Stimulated activated CD4-positive, alpha-beta T cell treated with anti-CD3 and anti-CD28 coated beads, Interleukin-1b, Interleukin-23, amount 100 ng/mL, for 24 hours (primary cell): ENCODE data around the gene OR2D3.
"Not testable (repeated sequence)": the region's sequence is repeated elsewhere in the genome, so short reads cannot be mapped to it uniquely, and the experiment has no call there.

Source experiments
- DNase-seq, 4 experiments: peaks; one replicate each; pipeline ENCODE4 v3.0.0-alpha.2; 2020; ENCODE audit warnings: low read depth in 4 of 4, low spot score in 1 of 4

OR2D3 gene

DNA sequence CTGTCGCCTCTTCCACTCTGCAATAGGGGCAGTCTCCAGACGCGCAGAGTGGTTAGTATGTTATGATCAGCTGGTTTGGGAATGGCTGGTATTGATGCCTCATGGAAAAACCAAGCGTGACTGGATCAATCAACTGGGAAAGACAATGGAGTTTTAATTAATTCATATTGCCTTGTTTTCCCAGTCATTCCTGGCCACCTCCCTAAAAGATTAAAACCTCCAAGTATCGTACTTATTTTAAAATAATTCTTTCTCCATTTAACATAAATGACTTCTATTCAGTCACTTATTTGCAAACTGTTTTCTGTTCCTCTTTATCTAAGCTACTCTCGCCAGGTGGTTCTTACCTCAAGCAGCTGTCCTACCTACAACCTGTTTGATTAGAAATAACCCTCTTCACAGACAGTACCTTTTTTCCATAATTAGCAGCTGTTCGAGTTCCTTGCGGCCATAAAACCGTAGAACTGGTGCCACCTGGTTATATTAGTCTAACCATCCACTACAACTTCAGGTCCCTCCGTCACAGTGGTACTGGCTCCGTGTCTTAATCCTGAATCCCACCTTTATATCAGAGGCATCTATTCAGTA, 6.3 kb downstream of the OR2D3 start:
- no peak for DNase-seq

DNA sequence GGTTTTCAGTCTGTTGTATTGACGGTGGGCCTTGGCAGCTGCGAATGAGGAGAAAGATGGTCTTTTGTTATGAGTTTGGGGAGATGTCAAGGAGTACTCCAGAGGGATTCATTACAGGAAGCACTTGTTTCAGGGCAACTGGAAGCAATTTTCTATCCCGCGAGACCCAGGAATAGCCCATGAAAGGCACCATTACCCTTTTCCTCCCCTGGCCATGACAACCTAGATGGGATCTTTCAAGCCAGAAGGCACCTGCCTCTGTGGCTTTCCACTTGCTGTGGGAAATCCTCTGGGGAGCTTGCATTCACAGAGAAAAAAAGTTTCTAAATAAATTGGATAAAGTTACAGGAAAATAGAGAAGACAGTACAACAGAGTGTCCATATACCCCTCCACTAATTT, 8.1 kb downstream of the OR2D3 start:
- no peak for DNase-seq

DNA sequence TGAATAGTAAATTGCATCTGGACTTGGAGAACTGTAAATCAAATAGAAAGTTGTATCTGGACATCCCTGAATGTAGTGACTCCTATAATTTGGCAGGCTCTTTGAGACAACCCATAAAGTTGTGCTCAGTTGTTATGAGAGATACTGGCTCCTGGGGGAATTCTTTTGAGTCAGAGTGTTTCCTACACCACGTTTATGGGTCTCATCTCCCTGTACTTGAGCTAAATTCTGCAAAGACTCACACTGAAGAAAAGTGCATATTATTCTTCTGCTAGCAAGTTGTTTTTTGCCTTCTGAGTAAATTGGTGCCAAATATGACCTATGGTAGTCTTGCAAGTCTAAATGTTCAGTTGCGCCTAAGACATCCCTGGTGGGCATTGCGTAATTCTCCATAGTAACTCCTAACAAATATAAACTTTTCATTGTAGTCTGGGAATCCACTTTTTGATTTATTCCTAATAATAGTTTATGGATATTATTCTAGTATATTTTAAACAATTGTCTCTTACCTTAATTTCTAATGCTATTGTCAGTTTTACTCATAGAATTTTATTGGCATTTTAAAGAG, 10.4 kb downstream of the OR2D3 start:
- DNase-seq: no peak

DNA sequence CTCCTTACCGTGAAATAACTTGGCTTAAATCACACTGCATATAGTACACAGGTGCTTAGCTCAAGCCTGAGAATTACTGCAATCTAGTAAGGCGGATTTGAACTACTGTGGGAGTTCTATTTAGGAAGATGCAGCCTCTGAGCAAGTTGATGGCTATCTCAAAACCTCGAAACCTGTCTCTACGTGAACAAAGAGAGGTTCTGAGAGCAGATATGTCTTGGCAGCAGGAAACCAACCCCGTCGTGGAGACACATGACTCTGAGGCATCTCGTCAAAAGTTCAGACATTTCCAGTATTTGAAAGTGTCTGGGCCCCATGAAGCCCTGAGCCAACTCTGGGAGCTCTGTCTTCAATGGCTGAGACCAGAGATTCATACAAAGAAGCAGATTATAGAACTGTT, 11.3 kb downstream of the OR2D3 start:
- no peak for DNase-seq

DNA sequence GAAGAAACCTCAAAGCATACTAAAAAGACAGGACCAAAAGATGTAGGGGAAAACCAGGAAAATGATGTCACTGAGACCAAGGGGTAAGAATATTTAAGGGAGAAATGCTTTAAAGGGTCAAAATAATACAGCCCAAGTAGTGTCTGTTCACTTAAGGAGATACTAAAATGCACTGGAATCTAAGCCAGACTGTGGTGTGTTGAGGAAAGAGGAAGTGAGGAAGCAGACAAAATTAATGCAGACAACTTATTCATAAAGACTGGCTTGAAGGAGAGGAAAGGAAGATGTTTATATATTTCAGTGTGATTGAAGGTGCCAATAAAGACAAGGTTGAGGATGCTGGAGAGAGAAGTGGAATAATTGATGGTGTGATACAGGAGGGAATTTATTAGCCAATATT, 21.2 kb downstream of the OR2D3 start:
- DNase-seq: no peak

DNA sequence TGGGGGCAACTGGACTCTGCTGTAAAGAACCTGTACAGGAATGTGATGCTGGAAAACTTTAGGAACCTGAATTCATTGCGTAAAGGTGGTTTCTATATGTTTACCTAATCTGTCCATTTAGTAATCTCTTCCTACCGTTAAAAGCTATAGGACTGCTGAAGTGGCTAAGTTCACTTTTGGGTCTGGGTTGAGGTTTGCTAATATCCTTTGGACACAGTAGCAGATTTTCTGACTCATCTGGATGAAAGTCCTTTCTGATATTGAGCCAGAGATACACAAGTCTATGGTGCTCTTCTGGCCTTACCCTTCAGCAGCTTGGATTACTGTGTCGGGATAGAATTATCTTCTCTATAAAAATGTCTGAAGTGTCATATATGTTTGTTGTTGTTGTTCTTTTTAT, 22.3 kb downstream of the OR2D3 start:
- no peak for DNase-seq

DNA sequence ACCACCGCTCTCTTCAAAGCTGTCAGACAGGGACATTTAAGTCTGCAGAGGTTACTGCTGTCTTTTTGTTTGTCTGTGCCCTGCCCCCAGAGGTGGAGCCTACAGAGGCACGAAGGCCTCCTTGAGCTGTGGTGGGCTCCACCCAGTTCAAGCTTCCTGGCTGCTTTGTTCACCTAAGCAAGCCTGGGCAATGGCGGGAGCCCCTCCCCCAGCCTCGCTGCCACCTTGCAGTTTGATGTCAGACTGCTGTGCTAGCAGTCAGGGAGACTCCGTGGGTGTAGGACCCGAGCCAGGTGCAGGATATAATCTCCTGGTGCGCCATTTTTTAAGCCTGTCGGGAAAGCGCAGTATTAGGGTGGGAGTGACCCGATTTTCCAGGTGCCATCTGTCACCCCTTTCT, 33.4 kb downstream of the OR2D3 start:
- not testable (repeated sequence) for DNase-seq

DNA sequence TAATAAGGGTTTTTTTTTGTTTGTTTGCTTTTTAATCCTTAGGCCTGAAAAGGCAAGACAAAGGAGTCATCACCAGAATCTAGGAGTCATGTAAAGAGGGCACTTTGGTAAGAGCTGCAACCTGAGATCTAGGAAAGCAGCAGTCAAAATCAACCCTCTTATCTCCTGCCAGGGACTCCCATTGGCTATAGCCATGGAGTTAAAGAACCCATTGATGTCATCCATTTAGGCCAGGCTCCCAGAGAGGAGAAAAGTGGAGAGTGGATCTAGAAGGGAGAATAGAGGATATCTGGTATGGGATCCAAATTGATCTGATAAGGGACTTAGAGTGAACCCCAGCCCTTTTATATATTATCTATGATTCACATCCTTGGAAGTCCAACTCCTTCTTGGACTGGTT, 41.3 kb downstream of the OR2D3 start:
- no peak for DNase-seq

DNA sequence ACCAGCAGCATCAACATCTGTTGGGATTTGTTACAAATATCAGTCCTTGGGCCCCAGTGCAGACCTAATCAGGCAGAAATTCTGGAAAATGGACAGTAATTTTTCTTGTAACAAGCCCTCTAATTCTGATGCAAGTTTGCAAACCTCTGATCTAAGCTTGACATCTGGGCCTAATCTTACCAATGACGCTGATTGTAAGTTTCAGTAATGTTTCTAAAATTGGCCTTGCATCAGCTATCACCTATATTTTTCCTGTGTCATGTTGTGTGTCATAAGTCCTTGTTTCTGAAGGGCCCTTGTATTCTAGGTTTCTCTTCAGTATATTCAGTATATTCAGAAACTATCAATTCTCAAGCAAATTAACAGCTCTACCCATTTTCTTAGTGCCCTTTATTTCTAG, 41.9 kb downstream of the OR2D3 start:
- DNase-seq: no peak

DNA sequence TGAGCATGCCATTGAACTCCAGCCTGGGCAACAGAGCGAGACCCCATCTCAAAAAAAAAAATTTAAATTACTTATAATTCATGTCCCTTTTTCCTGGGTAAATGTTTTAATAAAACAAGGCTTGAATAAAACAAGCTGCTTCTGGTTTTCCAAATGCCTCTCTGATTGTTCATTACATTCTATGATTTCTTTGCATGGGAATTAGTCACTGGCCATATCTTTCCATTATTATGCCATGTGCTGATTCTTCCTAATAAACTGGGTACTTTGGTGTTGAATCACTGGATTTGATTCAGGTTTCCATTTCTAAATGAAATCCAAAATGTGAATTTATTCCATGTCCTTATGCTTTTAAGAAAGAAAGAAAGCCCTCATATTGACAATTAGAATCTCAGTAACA, 48.0 kb downstream of the OR2D3 start:
- DNase-seq: no peak

DNA sequence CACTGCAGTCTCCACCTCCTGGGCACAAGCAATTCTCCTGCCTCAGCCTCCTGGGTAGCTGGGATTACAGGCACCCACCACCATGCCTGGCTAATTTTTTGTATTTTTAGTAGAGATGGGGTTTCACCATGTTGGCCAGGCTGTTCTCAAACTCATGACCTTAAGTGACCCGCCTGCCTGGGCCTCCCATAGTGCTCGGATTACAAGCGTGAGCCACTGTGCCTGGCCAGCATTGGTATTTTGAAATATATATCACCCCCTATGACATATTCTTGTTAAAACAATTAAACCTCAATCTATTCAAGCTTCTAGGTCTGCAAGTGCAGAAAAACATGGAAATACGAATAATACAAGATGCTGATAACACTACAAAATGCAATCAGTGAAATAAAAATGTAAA, 49.1 kb downstream of the OR2D3 start:
- DNase-seq: not testable (repeated sequence)
